Lung (tissue), 12 donors: Measurements from ENCODE around the gene SERPINB6. TPM values are rescaled to one million over a fixed set of nuclear protein-coding genes. Genes with fewer than 3 reads are reported as not detected.
"Not testable (repeated sequence)": the region's sequence is repeated elsewhere in the genome, so short reads cannot be mapped to it uniquely, and the experiment has no call there.

Experiments
- ATAC-seq: fragments of 200-7000 bp; cut with Tn5 transposase; one replicate; pipeline ENCODE4 v1.9.1; 2020; ENCODE audit warnings: moderate number of reproducible peaks; ENCODE audit not compliant: insufficient read depth, low FRiP score
- DNase-seq, 3 donors: peaks; one replicate each; pipeline ENCODE4 v3.0.0-alpha.2; 2013 to 2017
- H3K27ac ChIP-seq, 2 donors: one replicate each; pipeline ENCODE4 v1.5.1; 2013; ENCODE audit warnings: mild to moderate bottlenecking in 2 of 2, moderate library complexity in 2 of 2, control low read depth in 1 of 2, inconsistent platforms in 1 of 2, low read depth in 1 of 2, low read length in 1 of 2
- H3K27me3 ChIP-seq, 3 donors: one replicate each; pipeline ENCODE4 v1.5.1; 2013; ENCODE audit warnings: low read length in 2 of 3; ENCODE audit not compliant: control insufficient read depth in 3 of 3, insufficient read depth in 3 of 3
- H3K36me3 ChIP-seq, 4 donors: one replicate each; pipeline ENCODE4 v1.5.1; 2013; ENCODE audit warnings: low read length in 4 of 4, mild to moderate bottlenecking in 1 of 4, moderate library complexity in 1 of 4; ENCODE audit not compliant: control insufficient read depth in 4 of 4, insufficient read depth in 4 of 4
- H3K4me1 ChIP-seq, 5 donors: one replicate each; pipeline ENCODE4 v1.5.1; 2013; ENCODE audit warnings: low read length in 5 of 5, mild to moderate bottlenecking in 2 of 5, moderate library complexity in 1 of 5; ENCODE audit not compliant: control insufficient read depth in 5 of 5, insufficient read depth in 5 of 5
- H3K4me3 ChIP-seq: one replicate; pipeline ENCODE4 v1.5.1; 2013; ENCODE audit warnings: mild to moderate bottlenecking, control low read depth, moderate library complexity
- H3K9ac ChIP-seq, 2 donors: one replicate each; pipeline ENCODE4 v1.5.1; 2013; ENCODE audit warnings: low read length in 2 of 2, control low read depth in 1 of 2; ENCODE audit not compliant: insufficient read depth in 1 of 2
- H3K9me3 ChIP-seq, 4 donors: one replicate each; pipeline ENCODE4 v1.5.1; 2013; ENCODE audit warnings: low read length in 3 of 4, mild to moderate bottlenecking in 1 of 4, moderate library complexity in 1 of 4; ENCODE audit not compliant: control insufficient read depth in 4 of 4, insufficient read depth in 3 of 4
- WGBS, 2 donors: extraction: QIAGEN DNeasy Blood & Tissue Kit; methylation state at CpG; one replicate each; pipeline ENCODE4 v1.1.7; 2013; 5-methylcytosine and 5-hydroxymethylcytosine counted together
- polyA plus RNA-seq, 2 donors: library from polyadenylated mRNA; stranded (reverse); fragments of 200-250 nt; gene quantifications; one replicate each; pipeline ENCODE4 v1.2.1, GENCODE V29; 2013
- total RNA-seq, 2 donors: library from RNA; depleted of rRNA in 1 of 2; stranded (reverse); fragments of >200 nt in 1 of 2; gene quantifications; one replicate each; pipeline ENCODE4 v1.2.1, GENCODE V29; 2014 to 2021
- TF ChIP-seq, protein P1 (sequence below): IDR thresholded peaks from 2 replicates; pipeline ENCODE4 v1.5.1; 2012; ENCODE audit warnings: mild to moderate bottlenecking; ENCODE audit errors: control extremely low read depth, extremely low read depth
- donor health status: control.
- donor health status: control.
- donor health status: Bipolar disorder and iron deficiency.
- donor health status: healthy.
- donor health status: DM: yes; HTN: yes; CAD: no.

Gene SERPINB6
- total and polyA plus RNA-seq, 4 donors = 113 to 155 (median 127) TPM

DNA sequence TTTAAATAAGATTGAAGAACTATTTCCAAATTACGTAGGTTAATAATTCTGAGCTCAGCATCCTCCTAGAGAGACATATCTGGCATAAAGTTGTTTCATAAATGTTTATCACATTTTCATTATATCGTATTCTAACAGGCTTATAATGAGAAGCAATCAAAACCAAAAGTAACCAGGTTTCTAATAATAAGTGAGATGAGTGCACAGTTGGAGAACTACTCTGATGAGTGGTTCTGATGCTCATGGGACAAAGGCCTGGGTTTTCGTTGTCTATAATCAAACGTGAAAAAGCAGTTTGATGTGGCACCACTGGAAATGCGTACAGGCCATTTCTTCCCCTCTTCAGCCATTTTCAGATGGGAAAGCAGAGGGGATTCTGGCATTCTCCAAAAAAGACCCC is 4.7 kb upstream of the SERPINB6 start:
- Histone ChIP-seq H3K9ac (no peak overlapping the region), H3K36me3 (no peaks in the 10 kb centered on the region), H3K4me3 (no peak overlapping the region), H3K4me1 (peaks cover 0 to 9% (median 0%) of the 10 kb centered on the region in 5 donors), H3K27me3 (no peaks in the 10 kb centered on the region), H3K27ac (no peak overlapping the region), H3K9me3 (no peaks in the 10 kb centered on the region)
- ATAC-seq (no peak), DNase-seq (no peak)
- 73 to 92% methylated on average over 5 of the region's 5 CpGs for WGBS, 2 donors
- TF ChIP-seq, protein P1, sequence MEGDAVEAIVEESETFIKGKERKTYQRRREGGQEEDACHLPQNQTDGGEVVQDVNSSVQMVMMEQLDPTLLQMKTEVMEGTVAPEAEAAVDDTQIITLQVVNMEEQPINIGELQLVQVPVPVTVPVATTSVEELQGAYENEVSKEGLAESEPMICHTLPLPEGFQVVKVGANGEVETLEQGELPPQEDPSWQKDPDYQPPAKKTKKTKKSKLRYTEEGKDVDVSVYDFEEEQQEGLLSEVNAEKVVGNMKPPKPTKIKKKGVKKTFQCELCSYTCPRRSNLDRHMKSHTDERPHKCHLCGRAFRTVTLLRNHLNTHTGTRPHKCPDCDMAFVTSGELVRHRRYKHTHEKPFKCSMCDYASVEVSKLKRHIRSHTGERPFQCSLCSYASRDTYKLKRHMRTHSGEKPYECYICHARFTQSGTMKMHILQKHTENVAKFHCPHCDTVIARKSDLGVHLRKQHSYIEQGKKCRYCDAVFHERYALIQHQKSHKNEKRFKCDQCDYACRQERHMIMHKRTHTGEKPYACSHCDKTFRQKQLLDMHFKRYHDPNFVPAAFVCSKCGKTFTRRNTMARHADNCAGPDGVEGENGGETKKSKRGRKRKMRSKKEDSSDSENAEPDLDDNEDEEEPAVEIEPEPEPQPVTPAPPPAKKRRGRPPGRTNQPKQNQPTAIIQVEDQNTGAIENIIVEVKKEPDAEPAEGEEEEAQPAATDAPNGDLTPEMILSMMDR = no peak

DNA sequence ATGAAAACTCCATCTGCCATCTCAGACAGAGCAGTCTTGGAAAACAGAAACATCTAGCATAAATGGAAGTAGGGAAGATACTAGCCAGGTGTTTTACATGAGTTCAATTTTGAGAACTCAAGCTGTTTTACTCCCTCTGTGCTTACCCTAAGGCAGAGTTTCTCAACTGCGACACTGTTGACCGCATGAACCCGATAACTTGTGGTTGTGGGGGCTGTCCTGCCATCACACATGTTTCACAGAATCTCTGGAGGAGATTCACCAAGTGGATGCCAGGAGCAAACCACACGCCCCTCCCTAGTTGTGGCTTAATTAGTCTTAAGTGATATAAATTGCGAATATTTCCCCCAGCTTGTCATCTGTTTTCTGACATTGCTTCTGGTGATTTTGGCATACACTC is 2.3 kb upstream of the SERPINB6 start:
- TF ChIP-seq, protein P1 = no peak
- Histone ChIP-seq H3K9ac (no peak overlapping the region), H3K27ac (no peak overlapping the region), H3K4me1 (peaks cover 0 to 17% (median 3%) of the 10 kb centered on the region in 5 donors), H3K27me3 (no peaks in the 10 kb centered on the region), H3K36me3 (peaks cover 0 to 1% (median 0%) of the 10 kb centered on the region in 4 donors), H3K4me3 (no peak overlapping the region), H3K9me3 (no peaks in the 10 kb centered on the region)
- ATAC-seq (no peak), DNase-seq (no peak)
- 38 to 66% methylated on average over 5 of the region's 5 CpGs for WGBS, 2 donors

DNA sequence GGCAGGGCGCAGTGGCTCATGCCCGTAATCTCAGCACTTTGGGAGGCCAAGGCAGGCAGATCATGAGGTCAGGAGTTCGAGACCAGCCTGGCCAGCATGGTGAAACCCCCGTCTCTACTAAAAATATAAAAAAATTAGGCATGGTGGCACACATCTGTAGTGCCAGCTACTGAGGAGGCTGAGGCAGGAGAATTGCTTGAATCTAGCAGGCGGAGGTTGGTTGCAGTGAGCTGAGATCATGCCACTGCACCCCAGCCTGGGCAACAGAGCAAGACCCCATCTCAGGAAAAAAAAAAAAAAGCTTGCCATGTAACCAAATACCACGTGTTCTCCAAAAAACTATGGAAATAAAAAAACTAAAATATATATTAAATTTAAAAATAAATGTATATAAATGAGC is 1.8 kb upstream of the SERPINB6 start:
- not testable (repeated sequence) for H3K27me3 ChIP-seq, H3K27ac ChIP-seq, ATAC-seq, DNase-seq, H3K4me3 ChIP-seq, H3K36me3 ChIP-seq, H3K9ac ChIP-seq, H3K9me3 ChIP-seq
- H3K4me1 ChIP-seq = peaks cover 0 to 17% (median 3%) of the 10 kb centered on the region in 5 donors
- 95 to 99% methylated on average over 6 of the region's 6 CpGs for WGBS, 2 donors

DNA sequence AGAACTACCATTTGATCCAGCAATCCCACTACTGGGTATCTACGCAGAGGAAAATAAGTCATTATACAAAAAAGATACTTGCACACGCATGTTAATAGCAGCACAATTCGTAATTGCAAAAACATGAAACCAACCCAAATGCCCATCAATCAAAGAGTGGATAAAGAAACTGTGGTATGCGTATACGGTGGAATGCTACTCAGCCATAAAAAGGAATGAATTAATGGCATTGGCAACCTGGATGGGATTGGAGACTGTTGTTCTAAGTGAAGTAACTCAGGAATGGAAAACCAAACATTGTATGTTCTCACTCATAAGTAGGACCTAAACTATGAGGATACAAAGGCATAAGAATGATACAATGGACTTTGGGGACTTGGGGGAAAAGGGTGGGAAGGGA is 1.3 kb upstream of the SERPINB6 start:
- H3K27ac ChIP-seq, DNase-seq, H3K9me3 ChIP-seq, H3K27me3 ChIP-seq, ATAC-seq, H3K36me3 ChIP-seq, H3K9ac ChIP-seq, H3K4me3 ChIP-seq: not testable (repeated sequence)
- H3K4me1 ChIP-seq = peaks cover 0 to 17% (median 3%) of the 10 kb centered on the region in 5 donors
- WGBS, 2 donors = 98 to 99% methylated on average over 5 of the region's 5 CpGs

DNA sequence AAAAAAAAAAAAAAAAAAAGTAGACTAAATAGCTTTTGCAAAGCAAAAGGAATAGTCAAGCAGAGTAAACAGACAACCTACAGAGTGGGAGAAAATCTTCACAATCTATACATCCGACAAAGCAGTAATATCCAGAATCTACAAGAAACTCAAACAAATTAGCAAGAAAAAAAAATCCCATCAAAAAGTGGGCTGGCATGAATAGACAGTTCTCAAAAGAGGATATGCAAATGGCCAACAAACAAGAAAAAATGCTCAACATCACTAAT is 786 bp upstream of the SERPINB6 start:
- not testable (repeated sequence) for ATAC-seq
- H3K9ac ChIP-seq = peak overlapping the region in 1 of 2 donors; percentile 68
- WGBS, 2 donors = 23 to 45% methylated on average over 1 of the region's 1 CpG

More for the DNA sequence above, 786 bp upstream of the SERPINB6 start:
- H3K36me3 ChIP-seq, H3K27me3 ChIP-seq, H3K9me3 ChIP-seq: not testable (repeated sequence)
- peak in 1 of 3 donors; percentile 13 for DNase-seq
- H3K27ac ChIP-seq = peak overlapping the region; percentile 98 to 99
- H3K4me3 ChIP-seq = peak overlapping the region; percentile 73
- peaks cover 0 to 17% (median 3%) of the 10 kb centered on the region in 5 donors for H3K4me1 ChIP-seq
